Measurements from ENCODE around the gene KDM4B.
"Not testable (repeated sequence)": the region's sequence is repeated elsewhere in the genome, so short reads cannot be mapped to it uniquely, and the experiment has no call there.

The KDM4B gene

DNA sequence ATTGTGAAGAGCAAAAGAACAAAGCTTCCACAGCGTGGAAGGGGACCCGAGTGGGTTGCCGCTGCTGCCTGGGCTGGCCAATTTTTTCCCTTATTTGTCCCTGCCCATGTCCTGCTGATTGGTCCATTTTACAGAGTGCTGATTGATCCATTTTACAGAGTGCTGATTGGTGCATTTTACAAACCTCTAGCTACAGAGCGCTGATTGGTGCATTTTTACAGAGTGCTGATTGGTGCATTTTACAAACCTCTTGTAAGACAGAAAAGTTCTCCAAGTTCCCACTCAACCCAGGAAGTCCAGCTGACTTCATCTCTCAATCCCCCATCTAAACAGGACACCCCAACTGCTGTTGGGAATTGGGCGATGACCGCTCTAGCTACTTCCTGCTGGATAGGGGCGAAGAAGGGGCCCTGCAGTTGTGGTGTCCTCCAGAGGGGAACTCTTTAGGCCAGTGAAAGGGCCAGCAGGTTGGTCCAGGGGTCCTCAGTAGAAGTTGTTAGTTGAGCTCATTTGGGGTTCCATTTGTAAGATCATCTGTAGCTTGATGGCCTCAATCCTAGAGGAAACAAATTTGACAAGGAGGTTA lies 189.7 kb downstream of the KDM4B start:
- not testable (repeated sequence) for H3K27me3 ChIP-seq (ENCODE audit: insufficient read depth, poor library complexity, severe bottlenecking); H3K4me3 ChIP-seq (replicated peaks; ENCODE audit: insufficient read depth, low read length); H3K27ac ChIP-seq (replicated peaks); DNase-seq (ENCODE audit: low read depth in 1 of 2, low spot score in 1 of 2)

DNA sequence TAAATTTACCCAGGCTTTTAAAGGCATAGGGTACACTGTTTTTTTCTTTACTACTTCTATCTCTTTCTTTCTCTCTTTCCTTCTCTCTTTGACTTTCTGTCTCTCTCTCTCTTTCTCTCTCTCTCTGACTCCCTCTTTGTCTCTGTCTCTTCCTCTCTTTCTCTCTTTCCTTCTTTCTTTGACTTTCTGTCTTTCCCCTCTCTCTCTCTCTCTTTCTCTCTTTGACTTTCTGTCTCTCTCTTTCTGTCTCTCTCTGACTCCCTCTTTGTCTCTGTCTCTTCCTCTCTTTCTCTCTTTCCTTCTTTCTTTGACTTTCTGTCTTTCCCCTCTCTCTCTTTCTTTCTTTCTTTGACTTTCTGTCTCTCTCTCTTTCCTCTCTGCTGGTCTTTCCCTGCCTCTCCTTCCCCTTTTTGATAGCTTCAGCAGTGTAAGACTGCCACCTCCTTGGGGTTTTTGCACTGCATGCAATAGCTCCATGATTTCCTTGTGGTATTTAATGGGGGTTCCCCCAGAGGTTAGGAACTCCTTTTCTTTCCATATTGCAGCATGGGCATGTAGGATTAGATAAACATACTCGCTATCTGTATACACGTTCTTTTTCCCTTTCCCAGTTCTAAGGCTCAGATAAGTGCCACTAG lies 191.4 kb downstream of the KDM4B start:
- not testable (repeated sequence) for H3K27ac ChIP-seq (replicated peaks); H3K27me3 ChIP-seq (ENCODE audit: insufficient read depth, poor library complexity, severe bottlenecking); H3K4me3 ChIP-seq (replicated peaks; ENCODE audit: insufficient read depth, low read length)
- DNase-seq (ENCODE audit: low read depth in 1 of 2, low spot score in 1 of 2) = peak in 1 of 2 experiments; percentile 35

DNA sequence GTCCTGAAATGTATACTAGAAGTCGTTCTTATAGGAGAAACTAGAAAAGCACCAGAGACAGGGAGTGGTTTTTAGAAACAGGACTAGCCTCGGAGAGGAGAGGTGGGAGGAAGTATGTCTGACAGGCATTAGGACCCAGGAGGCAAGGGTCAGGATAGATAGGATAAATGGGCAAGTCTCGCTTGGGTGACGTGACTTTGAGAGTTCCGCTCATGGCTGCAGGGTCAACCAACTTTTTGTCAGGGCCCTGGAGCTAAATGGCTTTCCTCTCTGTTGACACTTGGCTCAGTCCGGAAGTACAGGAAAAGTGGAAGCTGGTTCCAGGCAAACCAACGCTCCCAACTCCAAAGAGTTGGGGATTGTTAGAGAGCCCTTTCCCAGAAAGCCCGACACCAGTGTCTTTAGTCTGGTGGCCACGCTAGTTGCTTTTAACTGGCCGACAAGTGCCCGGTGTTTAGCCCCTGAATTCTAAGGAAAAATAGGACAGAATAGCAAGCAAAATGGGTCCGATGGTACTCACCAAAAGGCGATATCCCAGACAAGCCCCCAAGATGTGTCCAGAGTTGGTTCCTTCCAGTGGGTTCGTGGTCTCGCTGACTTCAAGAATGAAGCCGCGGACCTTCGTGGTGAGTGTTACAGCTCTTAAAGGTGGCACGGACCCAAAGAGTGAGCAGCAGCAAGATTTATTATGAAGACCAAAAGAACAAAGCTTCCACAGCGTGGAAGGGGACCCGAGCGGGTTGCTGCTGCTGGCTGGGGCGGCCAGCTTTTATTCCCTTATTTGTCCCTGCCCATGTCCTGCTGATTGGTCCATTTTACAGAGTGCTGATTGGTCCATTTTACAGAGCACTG lies 196.2 kb downstream of the KDM4B start:
- not testable (repeated sequence) for DNase-seq (ENCODE audit: low read depth in 1 of 2, low spot score in 1 of 2); H3K27ac ChIP-seq (replicated peaks); H3K4me3 ChIP-seq (replicated peaks; ENCODE audit: insufficient read depth, low read length); H3K27me3 ChIP-seq (ENCODE audit: insufficient read depth, poor library complexity, severe bottlenecking)

GRCh38 chr19:5165697-5166019 lies 196.7 kb downstream of the KDM4B start:
- no peaks in the 10 kb centered on the region for H3K27me3 ChIP-seq (ENCODE audit: insufficient read depth, poor library complexity, severe bottlenecking)
- TF ChIP-seq GABPA (IDR thresholded peaks at IDR 0.05; ENCODE audit: low read depth) (no peak), CTCF (IDR thresholded peaks at IDR 0.05; ENCODE audit: insufficient read depth, low read length) (no peak), REST (IDR thresholded peaks at IDR 0.05; ENCODE audit: insufficient replicate concordance, low read depth) (no peak), POLR2AphosphoS5 (IDR thresholded peaks at IDR 0.05; ENCODE audit: low read depth) (no peak), SPI1 (IDR thresholded peaks at IDR 0.05; ENCODE audit: borderline replicate concordance, low read depth) (no peak)
- H3K27ac ChIP-seq (replicated peaks) = no peak overlapping the region
- DNase-seq (ENCODE audit: low read depth in 1 of 2, low spot score in 1 of 2) = no peak
- H3K4me3 ChIP-seq (replicated peaks; ENCODE audit: insufficient read depth, low read length) = no peak overlapping the region

DNA sequence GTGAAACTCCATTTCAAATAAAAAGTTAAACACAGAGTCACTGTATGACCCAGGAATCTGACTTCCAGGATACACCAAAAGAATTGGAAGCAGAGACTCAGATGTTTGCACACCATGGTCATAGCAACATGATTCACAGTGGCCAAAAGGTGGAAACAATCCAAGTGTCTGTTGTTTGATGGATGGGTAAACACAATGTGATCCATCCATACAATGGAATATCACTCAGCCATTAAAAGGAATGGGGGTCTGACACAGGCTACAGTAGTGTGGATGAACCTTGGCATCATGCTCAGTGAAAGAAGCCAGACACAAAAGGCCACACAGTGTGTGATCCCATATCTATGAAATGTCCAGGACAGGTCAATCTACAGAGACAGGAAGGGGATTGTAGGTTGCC lies 197.3 kb downstream of the KDM4B start:
- Histone ChIP-seq H3K27ac (replicated peaks) (no peak overlapping the region), H3K27me3 (ENCODE audit: insufficient read depth, poor library complexity, severe bottlenecking) (no peaks in the 10 kb centered on the region), H3K4me3 (replicated peaks; ENCODE audit: insufficient read depth, low read length) (no peak overlapping the region)
- DNase-seq (ENCODE audit: low read depth in 1 of 2, low spot score in 1 of 2) = no peak
- no peak for TF ChIP-seq POLR2AphosphoS5 (IDR thresholded peaks at IDR 0.05; ENCODE audit: low read depth)
- no peak for TF ChIP-seq CTCF (IDR thresholded peaks at IDR 0.05; ENCODE audit: insufficient read depth, low read length)
- TF ChIP-seq GABPA (IDR thresholded peaks at IDR 0.05; ENCODE audit: low read depth) = no peak
- no peak for TF ChIP-seq SPI1 (IDR thresholded peaks at IDR 0.05; ENCODE audit: borderline replicate concordance, low read depth)
- TF ChIP-seq REST (IDR thresholded peaks at IDR 0.05; ENCODE audit: insufficient replicate concordance, low read depth) = no peak
